GM23338 (cell line): ENCODE data around the gene MAP2K3. TPM values are rescaled to one million over a fixed set of nuclear protein-coding genes. Genes with fewer than 3 reads are reported as not detected.

Source experiments
- ATAC-seq: fragments of 200-7000 bp; cut with Tn5 transposase; 3 replicates; pipeline ENCODE4 v1.9.1; 2020
- DNase-seq: peaks from one replicate; pipeline ENCODE4 v3.0.0-alpha.2; 2015; ENCODE audit warnings: low spot score
- H2AFZ ChIP-seq: fragments of 200-600 bp; sonication (generic); 2 replicates; pipeline ENCODE4 v1.8.0; 2016; ENCODE audit warnings: antibody characterized with exemption, mild to moderate bottlenecking, moderate library complexity
- H3F3A ChIP-seq: fragments of 200-600 bp; sonication (generic); replicated peaks from 2 replicates; pipeline ENCODE4 v1.8.0; 2017; ENCODE audit warnings: antibody characterized with exemption, mixed run types, low read depth
- H3K27ac ChIP-seq: fragments of 200-600 bp; sonication (generic); 2 replicates; pipeline ENCODE4 v1.6.1; 2016; ENCODE audit warnings: low read depth
- H3K27me3 ChIP-seq: fragments of 200-600 bp; sonication (generic); 2 replicates; pipeline ENCODE4 v1.8.0; 2016; ENCODE audit warnings: mild to moderate bottlenecking, mixed run types, moderate library complexity; ENCODE audit not compliant: insufficient read depth
- H3K36me3 ChIP-seq: fragments of 200-600 bp; sonication (generic); 2 replicates; pipeline ENCODE4 v1.8.0; 2016; ENCODE audit warnings: mild to moderate bottlenecking; ENCODE audit not compliant: insufficient read depth
- H3K4me1 ChIP-seq: fragments of 200-600 bp; sonication (generic); 2 replicates; pipeline ENCODE4 v1.8.0; 2016; ENCODE audit warnings: mild to moderate bottlenecking, moderate library complexity; ENCODE audit not compliant: insufficient read depth
- H3K4me2 ChIP-seq: fragments of 200-600 bp; sonication (generic); 2 replicates; pipeline ENCODE4 v1.7.1; 2017; ENCODE audit warnings: mixed run types
- H3K4me3 ChIP-seq: fragments of 200-600 bp; sonication (generic); 2 replicates; pipeline ENCODE4 v1.6.1; 2016; ENCODE audit warnings: mixed run types
- H3K79me2 ChIP-seq: fragments of 200-600 bp; sonication (generic); replicated peaks from 2 replicates; pipeline ENCODE4 v1.8.0; 2017; ENCODE audit warnings: mild to moderate bottlenecking; ENCODE audit not compliant: insufficient read depth
- H3K9me2 ChIP-seq: fragments of 200-600 bp; sonication (generic); 2 replicates; pipeline ENCODE4 v1.8.0; 2017; ENCODE audit not compliant: insufficient read depth
- H4K20me1 ChIP-seq: fragments of 200-600 bp; sonication (generic); replicated peaks from 2 replicates; pipeline ENCODE4 v1.8.0; 2017; ENCODE audit warnings: mild to moderate bottlenecking; ENCODE audit not compliant: insufficient read depth
- H3K27ac Mint-ChIP-seq: 2 replicates; pipeline ENCODE4 v1.8.0; 2020; ENCODE audit warnings: inconsistent platforms, mild to moderate bottlenecking, moderate library complexity, mixed read lengths
- H3K27me3 Mint-ChIP-seq: 3 replicates; pipeline ENCODE4 v1.8.0; 2022; ENCODE audit warnings: low read depth, mild to moderate bottlenecking, moderate library complexity, mixed read lengths, inconsistent platforms; ENCODE audit not compliant: insufficient read depth, poor library complexity
- H3K36me3 Mint-ChIP-seq: 3 replicates; pipeline ENCODE4 v1.8.0; 2021; ENCODE audit warnings: low read depth, mild to moderate bottlenecking, inconsistent platforms, moderate library complexity, mixed read lengths
- H3K4me1 Mint-ChIP-seq: 3 replicates; pipeline ENCODE4 v1.8.0; 2020; ENCODE audit warnings: mild to moderate bottlenecking, inconsistent platforms, mixed read lengths
- H3K4me3 Mint-ChIP-seq: 3 replicates; pipeline ENCODE4 v1.8.0; 2021; ENCODE audit warnings: moderate library complexity, mild to moderate bottlenecking, inconsistent platforms, mixed read lengths
- H3K9me3 Mint-ChIP-seq: 3 replicates; pipeline ENCODE4 v1.8.0; 2020; ENCODE audit warnings: moderate library complexity, mild to moderate bottlenecking, inconsistent platforms, mixed read lengths
- EZH2phosphoT487 ChIP-seq: fragments of 200-600 bp; sonication (generic); IDR thresholded peaks from one replicate; pipeline ENCODE4 v1.8.1; 2018; ENCODE audit warnings: antibody characterized with exemption; ENCODE audit not compliant: unreplicated experiment
- JUNB ChIP-seq: IDR thresholded peaks from one replicate; pipeline ENCODE4 v1.6.1; 2016; ENCODE audit warnings: antibody characterized with exemption; ENCODE audit not compliant: unreplicated experiment
- ZNF331 ChIP-seq: fragments of 250-450 bp; sonication (Bioruptor Pico); IDR thresholded peaks from 2 replicates; pipeline ENCODE4 v1.5.0; 2020; ENCODE audit warnings: low read depth, mild to moderate bottlenecking, moderate library complexity
- polyA plus RNA-seq: library from polyadenylated mRNA; unstranded; fragments of >200 nt; fragmentation: Nextera tagmentation; extraction: Ambion mirVana; gene quantifications from 2 replicates; pipeline ENCODE4 v1.2.1, GENCODE V29; 2016
- total RNA-seq: library from RNA; depleted of rRNA; stranded (reverse); fragments of >200 nt; shearing (Covaris generic); gene quantifications from 2 replicates; pipeline ENCODE4 v1.2.3, GENCODE V29; 2014
- TF ChIP-seq, protein P1 (sequence below), 2 experiments: fragments of 200-600 bp in 1 of 2; sonication (generic) in 1 of 2; conservative IDR thresholded peaks; 2 replicates each; pipeline versions ENCODE4 v1.5.1 to v1.6.1; 2016 to 2017; ENCODE audit warnings: antibody characterized with exemption in 2 of 2, low read depth in 2 of 2, mild to moderate bottlenecking in 2 of 2, moderate library complexity in 1 of 2
- TF ChIP-seq, protein P2 (sequence below): IDR thresholded peaks from one replicate; pipeline ENCODE4 v1.6.1; 2018; ENCODE audit warnings: antibody characterized with exemption; ENCODE audit not compliant: unreplicated experiment

MAP2K3 gene
- total and polyA plus RNA-seq, 2 experiments from 2014 or later: 28.5 to 31.7 TPM

DNA sequence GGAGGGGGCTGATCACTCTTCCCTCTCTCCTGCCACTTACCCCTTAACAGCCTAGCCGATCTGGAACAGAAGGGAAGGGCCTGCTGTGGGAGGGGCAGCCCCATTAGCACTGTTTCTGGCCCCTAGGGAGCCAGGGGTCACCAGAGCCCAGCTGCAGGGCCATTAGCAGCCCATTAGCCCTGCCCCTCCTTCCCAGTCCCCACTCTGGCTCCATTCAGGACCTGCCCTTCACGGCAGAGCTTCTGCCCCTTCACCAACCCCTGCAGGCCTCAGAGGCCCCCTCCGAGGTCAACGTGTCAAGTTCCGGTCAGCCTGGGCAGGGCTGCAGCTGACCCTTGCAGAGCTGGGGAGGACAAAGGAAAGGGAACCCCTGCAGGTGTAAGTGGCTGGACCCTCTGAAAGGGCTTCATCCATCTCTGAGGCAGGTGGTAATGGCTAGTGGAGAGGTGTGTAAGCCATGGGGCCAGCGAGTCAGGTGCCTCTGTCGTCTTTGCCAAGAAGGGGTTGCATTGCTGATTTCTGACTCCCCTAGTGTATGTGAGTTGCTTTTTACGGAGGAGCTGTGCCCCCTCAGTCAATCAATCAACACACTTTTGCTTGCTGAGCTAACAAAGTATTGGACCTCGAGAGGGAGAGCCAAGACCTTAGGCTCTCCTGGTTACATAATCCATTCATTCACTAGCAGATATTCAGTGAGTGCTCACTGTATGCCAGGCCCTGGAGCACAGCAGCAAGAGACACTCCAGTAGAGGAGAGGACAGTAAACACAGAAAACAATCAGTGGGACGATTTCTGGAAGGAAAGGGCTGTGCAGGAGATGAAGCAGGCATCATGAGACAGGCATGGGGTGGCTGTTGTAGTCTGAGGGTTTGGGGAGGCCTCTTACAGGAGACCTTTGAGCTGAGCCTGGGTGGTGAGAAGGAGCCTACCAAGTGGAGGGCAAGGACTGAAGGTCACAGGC lies 73.5 kb downstream of the MAP2K3 start:
- no peaks in the 10 kb centered on the region for H3F3A ChIP-seq
- H3K27me3 ChIP-seq: no peaks in the 10 kb centered on the region
- no peaks in the 10 kb centered on the region; the same call in 1 of the 2 replicates for H3K9me2 ChIP-seq
- Mint-ChIP-seq H3K9me3 (peaks cover 4% of the 10 kb centered on the region; the same call in 1 of the 3 replicates), H3K36me3 (no peaks in the 10 kb centered on the region), H3K4me3 (no peak overlapping the region), H3K27ac (no peak overlapping the region), H3K4me1 (peaks cover 15% of the 10 kb centered on the region), H3K27me3 (peaks cover 15% of the 10 kb centered on the region)
- no peak overlapping the region for H2AFZ ChIP-seq
- no peak overlapping the region for H3K27ac ChIP-seq
- no peaks in the 10 kb centered on the region for H3K36me3 ChIP-seq
- ATAC-seq: no peak
- H3K79me2 ChIP-seq: no peaks in the 10 kb centered on the region
- no peak for DNase-seq
- no peak overlapping the region for H3K4me3 ChIP-seq
- H3K4me2 ChIP-seq: no peak overlapping the region
- H3K4me1 ChIP-seq: no peaks in the 10 kb centered on the region; the same call in 1 of the 2 replicates
- TF ChIP-seq, protein P1, sequence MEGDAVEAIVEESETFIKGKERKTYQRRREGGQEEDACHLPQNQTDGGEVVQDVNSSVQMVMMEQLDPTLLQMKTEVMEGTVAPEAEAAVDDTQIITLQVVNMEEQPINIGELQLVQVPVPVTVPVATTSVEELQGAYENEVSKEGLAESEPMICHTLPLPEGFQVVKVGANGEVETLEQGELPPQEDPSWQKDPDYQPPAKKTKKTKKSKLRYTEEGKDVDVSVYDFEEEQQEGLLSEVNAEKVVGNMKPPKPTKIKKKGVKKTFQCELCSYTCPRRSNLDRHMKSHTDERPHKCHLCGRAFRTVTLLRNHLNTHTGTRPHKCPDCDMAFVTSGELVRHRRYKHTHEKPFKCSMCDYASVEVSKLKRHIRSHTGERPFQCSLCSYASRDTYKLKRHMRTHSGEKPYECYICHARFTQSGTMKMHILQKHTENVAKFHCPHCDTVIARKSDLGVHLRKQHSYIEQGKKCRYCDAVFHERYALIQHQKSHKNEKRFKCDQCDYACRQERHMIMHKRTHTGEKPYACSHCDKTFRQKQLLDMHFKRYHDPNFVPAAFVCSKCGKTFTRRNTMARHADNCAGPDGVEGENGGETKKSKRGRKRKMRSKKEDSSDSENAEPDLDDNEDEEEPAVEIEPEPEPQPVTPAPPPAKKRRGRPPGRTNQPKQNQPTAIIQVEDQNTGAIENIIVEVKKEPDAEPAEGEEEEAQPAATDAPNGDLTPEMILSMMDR (conservative IDR thresholded peaks at IDR 0.05; ENCODE audit: low read depth in 2 of 2): no peak
- TF ChIP-seq, protein P2, sequence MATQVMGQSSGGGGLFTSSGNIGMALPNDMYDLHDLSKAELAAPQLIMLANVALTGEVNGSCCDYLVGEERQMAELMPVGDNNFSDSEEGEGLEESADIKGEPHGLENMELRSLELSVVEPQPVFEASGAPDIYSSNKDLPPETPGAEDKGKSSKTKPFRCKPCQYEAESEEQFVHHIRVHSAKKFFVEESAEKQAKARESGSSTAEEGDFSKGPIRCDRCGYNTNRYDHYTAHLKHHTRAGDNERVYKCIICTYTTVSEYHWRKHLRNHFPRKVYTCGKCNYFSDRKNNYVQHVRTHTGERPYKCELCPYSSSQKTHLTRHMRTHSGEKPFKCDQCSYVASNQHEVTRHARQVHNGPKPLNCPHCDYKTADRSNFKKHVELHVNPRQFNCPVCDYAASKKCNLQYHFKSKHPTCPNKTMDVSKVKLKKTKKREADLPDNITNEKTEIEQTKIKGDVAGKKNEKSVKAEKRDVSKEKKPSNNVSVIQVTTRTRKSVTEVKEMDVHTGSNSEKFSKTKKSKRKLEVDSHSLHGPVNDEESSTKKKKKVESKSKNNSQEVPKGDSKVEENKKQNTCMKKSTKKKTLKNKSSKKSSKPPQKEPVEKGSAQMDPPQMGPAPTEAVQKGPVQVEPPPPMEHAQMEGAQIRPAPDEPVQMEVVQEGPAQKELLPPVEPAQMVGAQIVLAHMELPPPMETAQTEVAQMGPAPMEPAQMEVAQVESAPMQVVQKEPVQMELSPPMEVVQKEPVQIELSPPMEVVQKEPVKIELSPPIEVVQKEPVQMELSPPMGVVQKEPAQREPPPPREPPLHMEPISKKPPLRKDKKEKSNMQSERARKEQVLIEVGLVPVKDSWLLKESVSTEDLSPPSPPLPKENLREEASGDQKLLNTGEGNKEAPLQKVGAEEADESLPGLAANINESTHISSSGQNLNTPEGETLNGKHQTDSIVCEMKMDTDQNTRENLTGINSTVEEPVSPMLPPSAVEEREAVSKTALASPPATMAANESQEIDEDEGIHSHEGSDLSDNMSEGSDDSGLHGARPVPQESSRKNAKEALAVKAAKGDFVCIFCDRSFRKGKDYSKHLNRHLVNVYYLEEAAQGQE: no peak
- TF ChIP-seq ZNF331 (CRISPR knock-in tag): no peak
- H4K20me1 ChIP-seq: no peaks in the 10 kb centered on the region

DNA sequence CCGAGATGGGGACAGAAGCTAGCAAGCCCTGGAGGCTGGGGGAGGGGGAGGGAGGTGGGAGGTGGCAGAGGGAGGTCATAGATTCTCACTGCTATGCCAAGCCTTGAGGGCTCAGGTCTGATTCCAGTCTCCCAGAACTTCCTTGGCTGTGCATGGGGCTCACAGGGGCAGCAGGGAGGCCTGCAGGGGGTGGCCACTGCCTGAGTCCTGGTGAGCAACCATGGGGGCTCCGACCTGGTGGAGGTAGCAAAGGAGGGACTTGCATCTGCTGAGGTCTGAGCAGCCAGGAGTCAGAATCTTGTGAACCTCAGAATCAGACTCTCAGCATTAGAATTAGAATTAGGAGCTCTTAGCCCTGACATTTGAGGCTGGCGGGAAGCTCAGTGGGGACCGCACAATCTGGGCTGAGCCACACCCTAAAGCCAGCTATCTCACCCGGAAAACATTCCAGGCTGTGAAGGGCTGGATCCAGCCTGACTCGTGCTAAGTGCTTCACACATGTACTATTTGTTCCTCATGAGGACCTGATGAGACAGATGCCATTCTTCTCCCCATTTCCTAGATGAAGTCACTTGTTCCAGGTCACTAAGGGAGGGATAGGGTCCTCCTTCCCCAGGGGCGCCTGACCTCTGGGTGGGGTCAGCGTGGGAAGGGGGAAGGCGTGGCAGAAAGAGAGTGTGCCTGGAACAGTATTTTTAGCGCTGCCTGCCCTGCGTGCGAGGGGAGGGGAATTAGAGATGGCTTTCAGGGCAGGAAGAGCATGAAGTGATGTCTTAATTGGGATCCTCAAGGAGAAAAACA lies 74.4 kb downstream of the MAP2K3 start:
- Histone ChIP-seq H3K27me3 (no peaks in the 10 kb centered on the region), H3K4me3 (no peak overlapping the region), H3K4me1 (no peaks in the 10 kb centered on the region; the same call in 1 of the 2 replicates), H3K36me3 (no peaks in the 10 kb centered on the region), H4K20me1 (no peaks in the 10 kb centered on the region), H3K4me2 (no peak overlapping the region), H3K27ac (no peak overlapping the region), H3K79me2 (no peaks in the 10 kb centered on the region), H3K9me2 (no peaks in the 10 kb centered on the region; the same call in 1 of the 2 replicates), H2AFZ (no peak overlapping the region), H3F3A (no peaks in the 10 kb centered on the region)
- no peaks in the 10 kb centered on the region for H3K36me3 Mint-ChIP-seq
- DNase-seq (no peak), ATAC-seq (no peak)
- no peak for TF ChIP-seq JUNB
- TF ChIP-seq EZH2phosphoT487: no peak
- TF ChIP-seq, protein P2: no peak
- TF ChIP-seq ZNF331 (CRISPR knock-in tag): no peak
- H3K27me3 Mint-ChIP-seq: peaks cover 9% of the 10 kb centered on the region
- H3K4me1 Mint-ChIP-seq: peaks cover 15% of the 10 kb centered on the region
- H3K4me3 Mint-ChIP-seq: no peak overlapping the region
- peaks cover 4% of the 10 kb centered on the region; the same call in 1 of the 3 replicates for H3K9me3 Mint-ChIP-seq
- no peak overlapping the region for H3K27ac Mint-ChIP-seq
